HepG2 (cell line): ENCODE measurements around the gene RNASE7. TPM values are rescaled to one million over a fixed set of nuclear protein-coding genes. Genes with fewer than 3 reads are reported as not detected.

Source experiments
- ADNP ChIP-seq: sonication (generic); formaldehyde crosslinking; IDR thresholded peaks from 2 replicates; pipeline ENCODE4 v1.4.0; 2020; ENCODE audit warnings: missing genetic modification reagents
- ARID3A ChIP-seq: IDR thresholded peaks from 2 replicates; pipeline ENCODE4 v1.6.1; 2012; ENCODE audit warnings: low read depth, low read length, improper control_type of control experiment
- CC2D1A ChIP-seq: sonication (generic); formaldehyde crosslinking; IDR thresholded peaks from 2 replicates; pipeline ENCODE4 v1.8.1; 2023; ENCODE audit warnings: mild to moderate bottlenecking, missing genetic modification reagents
- CHD4 ChIP-seq: fragments of 200-600 bp; sonication (generic); IDR thresholded peaks from 2 replicates; pipeline ENCODE4 v1.7.0; 2017; ENCODE audit warnings: mild to moderate bottlenecking, low read length, borderline replicate concordance
- HCFC1 ChIP-seq: fragments of 150-350 bp; IDR thresholded peaks from 2 replicates; pipeline ENCODE4 v1.6.1; 2014; ENCODE audit warnings: low read depth, low read length
- HOXA9 ChIP-seq: sonication (generic); formaldehyde crosslinking; IDR thresholded peaks from 2 replicates; pipeline ENCODE4 v1.8.1; 2022; ENCODE audit warnings: missing genetic modification reagents, mild to moderate bottlenecking, moderate library complexity, borderline replicate concordance
- JARID2 ChIP-seq: sonication (generic); formaldehyde crosslinking; IDR thresholded peaks from 2 replicates; pipeline ENCODE4 v1.8.1; 2023; ENCODE audit warnings: missing genetic modification reagents, inconsistent platforms; ENCODE audit not compliant: insufficient replicate concordance
- KLF12 ChIP-seq: sonication (generic); formaldehyde crosslinking; IDR thresholded peaks from 2 replicates; pipeline ENCODE4 v1.4.0; 2020; ENCODE audit warnings: missing genetic modification reagents, borderline replicate concordance
- NFE2L2 ChIP-seq: fragments of 150-350 bp; IDR thresholded peaks from 2 replicates; pipeline ENCODE4 v1.6.1; 2014; ENCODE audit warnings: low read length
- NKX3-1 ChIP-seq: sonication (generic); formaldehyde crosslinking; IDR thresholded peaks from 2 replicates; pipeline ENCODE4 v1.5.0; 2020; ENCODE audit warnings: missing genetic modification reagents
- PAXIP1 ChIP-seq: sonication (generic); formaldehyde crosslinking; conservative IDR thresholded peaks from 2 replicates; pipeline ENCODE4 v1.4.0; 2020; ENCODE audit warnings: mild to moderate bottlenecking, missing genetic modification reagents, moderate library complexity
- RELA ChIP-seq: sonication (generic); formaldehyde crosslinking; IDR thresholded peaks from 2 replicates; pipeline ENCODE4 v1.4.0; 2020; ENCODE audit warnings: missing genetic modification reagents
- TCF12 ChIP-seq, 2 experiments: fragments of 450-650 bp in 1 of 2; sonication (generic) in 1 of 2; formaldehyde crosslinking in 1 of 2; IDR thresholded peaks; 2 replicates each; pipeline versions ENCODE4 v1.6.1 to v1.8.0; 2017 to 2022; ENCODE audit warnings: antibody characterized with exemption in 1 of 2, mild to moderate bottlenecking in 1 of 2, missing genetic modification reagents in 1 of 2, moderate library complexity in 1 of 2
- TSC22D2 ChIP-seq: sonication (generic); formaldehyde crosslinking; IDR thresholded peaks from 2 replicates; pipeline ENCODE4 v1.5.1; 2020; ENCODE audit warnings: missing genetic modification reagents, mild to moderate bottlenecking, borderline replicate concordance
- ZNF446 ChIP-seq: sonication (generic); formaldehyde crosslinking; IDR thresholded peaks from 2 replicates; pipeline ENCODE4 v1.5.0; 2020; ENCODE audit warnings: mild to moderate bottlenecking, missing genetic modification reagents
- ZNF605 ChIP-seq: sonication (generic); formaldehyde crosslinking; IDR thresholded peaks from 2 replicates; pipeline ENCODE4 v1.8.0; 2022; ENCODE audit warnings: mild to moderate bottlenecking, missing genetic modification reagents
- ZNF691 ChIP-seq: sonication (generic); formaldehyde crosslinking; IDR thresholded peaks from 2 replicates; pipeline ENCODE4 v1.4.0; 2020; ENCODE audit warnings: missing genetic modification reagents, low read depth, mild to moderate bottlenecking, borderline replicate concordance
- ZNF782 ChIP-seq: sonication (generic); formaldehyde crosslinking; IDR thresholded peaks from 2 replicates; pipeline ENCODE4 v1.4.0; 2020; ENCODE audit warnings: missing genetic modification reagents, mild to moderate bottlenecking, borderline replicate concordance
- polyA plus RNA-seq, 8 experiments: library from polyadenylated mRNA; depleted of rRNA in 3 of 8; stranded (reverse) in 7 of 8; unstranded in 1 of 8; fragments of >200 nt; fragmentation: Illumina TruSeq in 4 of 8; extraction: Trizol in 4 of 8; gene quantifications; 2 replicates each; pipeline versions ENCODE4 v1.2.1 to v1.2.3, GENCODE V29; 2011 to 2016; ENCODE audit warnings: low read depth in 4 of 8, missing spikeins in 1 of 8, mixed read lengths in 1 of 8; ENCODE audit not compliant: insufficient read depth in 1 of 8
- total RNA-seq, 5 experiments: library from RNA; depleted of rRNA; stranded (reverse); fragments of >200 nt; fragmentation: Illumina TruSeq; extraction: Trizol; gene quantifications; 2 replicates each; pipeline ENCODE4 v1.2.3, GENCODE V29; 2016; ENCODE audit warnings: low read depth in 1 of 5
- TF ChIP-seq, protein P1 (sequence below): sonication (generic); formaldehyde crosslinking; IDR thresholded peaks from 2 replicates; pipeline ENCODE4 v1.4.0; 2020; ENCODE audit warnings: mild to moderate bottlenecking, low read depth, missing genetic modification reagents

The RNASE7 gene
- total and polyA plus RNA-seq, 2 of the 13 experiments (the other 11 are each of a cell fraction or from before 2014, with no cell fraction given), result 0.04 TPM; not detected in 1

GRCh38 chr14:21068521-21069387, 26.6 kb downstream of the RNASE7 start (continued):
- TF ChIP-seq PAXIP1 (CRISPR knock-in tag) (no peak), RELA (CRISPR knock-in tag) (no peak), HCFC1 (no peak), ZNF605 (CRISPR knock-in tag) (0 out of 2 replicates have a peak, but pooled peaks have one; percentile 38), CC2D1A (CRISPR knock-in tag) (no peak), TSC22D2 (CRISPR knock-in tag) (no peak), JARID2 (CRISPR knock-in tag) (peak; percentile 45), NFE2L2 (no peak), CHD4 (no peak), ZNF446 (CRISPR knock-in tag) (peak; percentile 90), HOXA9 (CRISPR knock-in tag) (no peak), TCF12 (IDR thresholded peaks at IDR 0.05) (no peak), TCF12 (CRISPR knock-in tag; IDR thresholded peaks at IDR 0.05) (no peak), NKX3-1 (CRISPR knock-in tag) (no peak), ARID3A (no peak), ADNP (CRISPR knock-in tag) (no peak), KLF12 (CRISPR knock-in tag) (no peak), ZNF782 (CRISPR knock-in tag) (no peak), ZNF691 (CRISPR knock-in tag) (no peak)
- TF ChIP-seq, protein P1, sequence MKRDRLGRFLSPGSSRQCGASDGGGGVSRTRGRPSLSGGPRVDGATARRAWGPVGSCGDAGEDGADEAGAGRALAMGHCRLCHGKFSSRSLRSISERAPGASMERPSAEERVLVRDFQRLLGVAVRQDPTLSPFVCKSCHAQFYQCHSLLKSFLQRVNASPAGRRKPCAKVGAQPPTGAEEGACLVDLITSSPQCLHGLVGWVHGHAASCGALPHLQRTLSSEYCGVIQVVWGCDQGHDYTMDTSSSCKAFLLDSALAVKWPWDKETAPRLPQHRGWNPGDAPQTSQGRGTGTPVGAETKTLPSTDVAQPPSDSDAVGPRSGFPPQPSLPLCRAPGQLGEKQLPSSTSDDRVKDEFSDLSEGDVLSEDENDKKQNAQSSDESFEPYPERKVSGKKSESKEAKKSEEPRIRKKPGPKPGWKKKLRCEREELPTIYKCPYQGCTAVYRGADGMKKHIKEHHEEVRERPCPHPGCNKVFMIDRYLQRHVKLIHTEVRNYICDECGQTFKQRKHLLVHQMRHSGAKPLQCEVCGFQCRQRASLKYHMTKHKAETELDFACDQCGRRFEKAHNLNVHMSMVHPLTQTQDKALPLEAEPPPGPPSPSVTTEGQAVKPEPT, result no peak
